Fibroblast of skin of left biceps (primary cell): ENCODE data around the gene SCAF4.

Source experiments
- DNase-seq, 2 experiments: peaks; one replicate each; pipeline ENCODE4 v3.0.0-alpha.2; 2013; ENCODE audit warnings: low read depth in 2 of 2

SCAF4 gene

GRCh38 chr21:31713973-31714740 is 17.8 kb downstream of the SCAF4 start:
- no peak for DNase-seq

- no peak for DNase-seq
These were observed 18.8 kb downstream of the SCAF4 start for GRCh38 chr21:31713115-31713514.

- DNase-seq: no peak
These were observed 20.1 kb downstream of the SCAF4 start for GRCh38 chr21:31711745-31712285.

GRCh38 chr21:31711326-31711725 is 20.6 kb downstream of the SCAF4 start:
- DNase-seq: no peak

GRCh38 chr21:31710586-31710985 is 21.3 kb downstream of the SCAF4 start:
- DNase-seq: peak; percentile 47 to 48

GRCh38 chr21:31708541-31708940 is 23.4 kb downstream of the SCAF4 start:
- DNase-seq: no peak

- DNase-seq: no peak
These were observed 24.4 kb downstream of the SCAF4 start for GRCh38 chr21:31707499-31707898.

- no peak for DNase-seq
These were observed 25.4 kb downstream of the SCAF4 start for GRCh38 chr21:31706562-31706961.

GRCh38 chr21:31700040-31700439 is 31.9 kb downstream of the SCAF4 start:
- no peak for DNase-seq

- no peak for DNase-seq
These were observed 33.5 kb downstream of the SCAF4 start for GRCh38 chr21:31698461-31698860.

- DNase-seq: no peak
These were observed 35.5 kb downstream of the SCAF4 start for GRCh38 chr21:31696424-31696823.

- no peak for DNase-seq
These were observed 38.7 kb downstream of the SCAF4 start for GRCh38 chr21:31693222-31693621.

- no peak for DNase-seq
These were observed 43.1 kb downstream of the SCAF4 start for GRCh38 chr21:31688603-31689368.

GRCh38 chr21:31687108-31687507 is 44.8 kb downstream of the SCAF4 start:
- no peak for DNase-seq

GRCh38 chr21:31686272-31686915 is 45.5 kb downstream of the SCAF4 start:
- no peak for DNase-seq

- no peak for DNase-seq
These were observed 47.0 kb downstream of the SCAF4 start for GRCh38 chr21:31684918-31685317.

GRCh38 chr21:31683029-31683428 is 48.9 kb downstream of the SCAF4 start:
- no peak for DNase-seq

GRCh38 chr21:31682620-31683019 is 49.3 kb downstream of the SCAF4 start:
- DNase-seq: no peak

GRCh38 chr21:31678478-31678877 is 53.4 kb downstream of the SCAF4 start:
- DNase-seq: no peak

GRCh38 chr21:31677047-31677446 is 54.9 kb downstream of the SCAF4 start:
- no peak for DNase-seq

- no peak for DNase-seq
These were observed 56.0 kb downstream of the SCAF4 start for GRCh38 chr21:31675960-31676359.

- no peak for DNase-seq
These were observed 56.6 kb downstream of the SCAF4 start for GRCh38 chr21:31675318-31675717.
